B cell (primary cell): Measurements from ENCODE around the gene MMP11. TPM values are rescaled to one million over a fixed set of nuclear protein-coding genes. Genes with fewer than 3 reads are reported as not detected.
A peak's percentile ranks its signal among the peaks of the same experiment; 100 is the strongest.

Experiments used
- ATAC-seq: fragments of 200-7000 bp; cut with Tn5 transposase; one replicate; pipeline ENCODE4 v1.10.0; 2021; ENCODE audit warnings: low read depth, mild to moderate bottlenecking, moderate number of reproducible peaks, moderate library complexity
- CTCF ChIA-PET: fragments of 350-600 bp; sonication (Branson Sonifier 250); formaldehyde crosslinking; loops from one replicate; lab custom pipeline; 2021; ENCODE audit warnings: antibody characterized with exemption, inconsistent platforms; lab: Charles Lee
- POLR2A ChIA-PET: fragments of 350-600 bp; sonication (Branson Sonifier 250); formaldehyde crosslinking; loops from one replicate; lab custom pipeline; 2021; ENCODE audit warnings: antibody characterized with exemption; lab: Charles Lee
- DNase-seq: peaks from one replicate; pipeline ENCODE4 v3.0.0; 2013
- H2AFZ ChIP-seq: 2 replicates; pipeline ENCODE4 v1.6.1; 2012; ENCODE audit warnings: mild to moderate bottlenecking, low read depth, low read length; ENCODE audit not compliant: insufficient read depth, poor library complexity, severe bottlenecking
- H3K27ac ChIP-seq, 2 donors: 1 replicate in 1 of 2; 2 replicates in 1 of 2; pipeline ENCODE4 v1.5.1; 2012 to 2013; ENCODE audit warnings: low read length in 2 of 2, mild to moderate bottlenecking in 2 of 2, moderate library complexity in 1 of 2
- H3K27me3 ChIP-seq, 4 experiments: fragments of 200-600 bp in 1 of 4; sonication (generic) in 1 of 4; replicated peaks in 1 of 4; 1 replicate in 2 of 4; 2 replicates in 2 of 4; pipeline versions ENCODE4 v1.6.1 to v1.7.0; 2013 to 2016; ENCODE audit warnings: low read length in 3 of 4, mild to moderate bottlenecking in 2 of 4, mixed read lengths in 1 of 4, moderate library complexity in 1 of 4; ENCODE audit not compliant: insufficient read depth in 4 of 4, control insufficient read depth in 3 of 4; ENCODE audit errors: control extremely low read depth in 1 of 4
- H3K36me3 ChIP-seq, 2 experiments: replicated peaks in 1 of 2; 1 replicate in 1 of 2; 2 replicates in 1 of 2; pipeline versions ENCODE4 v1.6.1 to v1.7.1; 2013; ENCODE audit warnings: low read length in 1 of 2; ENCODE audit not compliant: insufficient read depth in 2 of 2, control insufficient read depth in 1 of 2; ENCODE audit errors: control extremely low read depth in 1 of 2, extremely low read depth in 1 of 2
- H3K4me1 ChIP-seq, 2 donors: fragments of 200-600 bp in 1 of 2; sonication (generic) in 1 of 2; 1 replicate in 1 of 2; 2 replicates in 1 of 2; pipeline versions ENCODE4 v1.5.1 to v1.6.1; 2013 to 2017; ENCODE audit warnings: low read length in 2 of 2; ENCODE audit not compliant: control insufficient read depth in 2 of 2, insufficient read depth in 2 of 2
- H3K4me2 ChIP-seq: replicated peaks from 2 replicates; pipeline ENCODE3; 2012; ENCODE audit warnings: mild to moderate bottlenecking, low read depth, low read length; ENCODE audit not compliant: poor library complexity, severe bottlenecking
- H3K4me3 ChIP-seq, 5 experiments: fragments of 200-600 bp in 1 of 5; sonication (generic) in 1 of 5; 1 replicate in 3 of 5; 2 replicates in 2 of 5; pipeline versions ENCODE4 v1.5.1 to v1.7.0; 2011 to 2016; ENCODE audit warnings: low read length in 4 of 5, mild to moderate bottlenecking in 4 of 5, low read depth in 2 of 5, control low read depth in 1 of 5, moderate library complexity in 1 of 5; ENCODE audit not compliant: insufficient read depth in 1 of 5; ENCODE audit errors: control extremely low read depth in 1 of 5, extremely low read depth in 1 of 5
- H3K79me2 ChIP-seq: fragments of 200-600 bp; sonication (generic); one replicate; pipeline ENCODE4 v1.6.0; 2016; ENCODE audit warnings: low read length; ENCODE audit not compliant: control insufficient read depth, insufficient read depth
- H3K9ac ChIP-seq: fragments of 200-600 bp; sonication (generic); 2 replicates; pipeline ENCODE4 v1.6.1; 2017; ENCODE audit warnings: mild to moderate bottlenecking, low read length, moderate library complexity
- H3K9me3 ChIP-seq, 3 donors: one replicate each; pipeline versions ENCODE4 v1.6.1 to v1.7.1; 2013; ENCODE audit warnings: low read length in 2 of 3; ENCODE audit not compliant: control insufficient read depth in 2 of 3, insufficient read depth in 1 of 3; ENCODE audit errors: control extremely low read depth in 1 of 3
- H4K20me1 ChIP-seq: 2 replicates; pipeline ENCODE4 v1.6.0; 2012; ENCODE audit warnings: mild to moderate bottlenecking, low read length; ENCODE audit not compliant: insufficient read depth, control insufficient read depth, poor library complexity, severe bottlenecking
- H3K27ac Mint-ChIP-seq: one replicate; pipeline ENCODE4 v1.8.0; 2021; ENCODE audit warnings: mixed read lengths
- H3K27me3 Mint-ChIP-seq: one replicate; pipeline ENCODE4 v1.8.0; 2021; ENCODE audit warnings: mixed read lengths
- H3K4me1 Mint-ChIP-seq: one replicate; pipeline ENCODE4 v1.8.0; 2021; ENCODE audit warnings: mixed read lengths
- H3K4me3 Mint-ChIP-seq: one replicate; pipeline ENCODE4 v1.8.0; 2021; ENCODE audit warnings: mixed read lengths
- H3K9me3 Mint-ChIP-seq: one replicate; pipeline ENCODE4 v1.8.0; 2022; ENCODE audit warnings: mixed read lengths; ENCODE audit not compliant: insufficient read depth
- CTCF ChIP-seq: fragments of 200-600 bp; IDR thresholded peaks from one replicate; pipeline ENCODE4 v1.8.0; 2022; ENCODE audit warnings: antibody characterized with exemption, mild to moderate bottlenecking
- EZH2 ChIP-seq: IDR thresholded peaks from 2 replicates; pipeline ENCODE4 v1.6.1; 2012; ENCODE audit warnings: borderline replicate concordance, low read depth, mild to moderate bottlenecking, moderate library complexity, low read length; ENCODE audit not compliant: insufficient read depth, poor library complexity, severe bottlenecking
- WGBS: methylation state at CpG from one replicate; pipeline ENCODE4 v1.1.5; 2013; ENCODE audit warnings: missing lambda C conversion rate; ENCODE audit not compliant: insufficient coverage; 5-methylcytosine and 5-hydroxymethylcytosine counted together
- intact Hi-C: fragments of 100-400 bp; cut with micrococcal nuclease; formaldehyde crosslinking; loops from one replicate; pipeline ENCODE4 v1.10.0; 2022
- polyA plus RNA-seq: library from polyadenylated mRNA; depleted of rRNA; stranded (reverse); fragments of >200 nt; gene quantifications from 2 replicates; pipeline ENCODE4 v1.2.3, GENCODE V29; 2012
- total RNA-seq, 2 donors: library from RNA; stranded (reverse); fragments of 120-200 nt in 1 of 2; gene quantifications; 1 replicate in 1 of 2; 2 replicates in 1 of 2; pipeline versions ENCODE4 v1.2.3 to v1.2.4, GENCODE V29; 2013 to 2022

MMP11 gene
- total and polyA plus RNA-seq, 2 donors (not counting 1 experiment from before 2014, with no cell fraction given) = 11.6 to 19.0 TPM

DNA sequence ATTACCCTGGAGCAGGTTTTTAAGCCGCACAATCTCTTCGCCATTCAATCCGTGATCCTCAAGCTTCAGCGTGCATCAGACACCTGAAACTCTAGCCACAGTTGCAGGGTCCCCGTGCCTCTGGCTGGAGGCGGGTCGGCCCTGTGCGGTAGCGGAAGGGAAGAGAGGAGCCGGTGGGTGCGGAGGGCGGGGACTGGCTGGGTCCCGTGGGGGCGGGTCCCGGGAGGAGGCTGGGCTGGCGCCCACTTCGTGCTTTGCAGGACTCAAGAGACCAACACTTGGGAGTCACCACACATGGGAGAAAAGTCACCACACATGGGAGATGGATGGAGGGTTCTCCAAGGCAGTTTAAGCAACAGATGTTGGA is 9.1 kb upstream of the MMP11 start:
- H3K4me2 ChIP-seq = peak overlapping the region; percentile 92
- POLR2A ChIA-PET = interaction anchor here (0.5 to 14.3 kb wide), 3 partner anchors 11 to 248 kb away, joined by 3 to 174 read pairs (median 4); partner anchors contain the start of genes CABIN1, SLC2A11, VPREB3 and ZNF70

More for the DNA sequence above, 9.1 kb upstream of the MMP11 start:
- DNase-seq (peak; percentile 61), ATAC-seq (peak; percentile 45)
- peaks cover 20% of the 10 kb centered on the region for H3K79me2 ChIP-seq
- Mint-ChIP-seq H3K4me3 (peak overlapping the region; percentile 86), H3K9me3 (no peaks in the 10 kb centered on the region), H3K27ac (peak overlapping the region; percentile 84), H3K27me3 (no peaks in the 10 kb centered on the region), H3K4me1 (peaks cover 54% of the 10 kb centered on the region)
- H2AFZ ChIP-seq = peak overlapping the region; percentile 78
- WGBS = 12% methylated on average over 17 of the region's 17 CpGs
- H3K9ac ChIP-seq = peak overlapping the region; percentile 61
- intact Hi-C loops = loop anchor here (1.0 kb wide), 1 partner anchor 11 kb away; no protein-coding TSS in a partner anchor
- H3K36me3 ChIP-seq = no peaks in the 10 kb centered on the region
- H3K9me3 ChIP-seq = no peaks in the 10 kb centered on the region
- CTCF ChIA-PET = interaction anchor here (1.0 to 12.8 kb wide), 3 partner anchors 9 to 86 kb away, joined by 3 to 188 read pairs (median 4); partner anchors contain the start of genes VPREB3 and ZNF70
- peaks cover 14% of the 10 kb centered on the region for H4K20me1 ChIP-seq
- peaks cover 37 to 54% of the 10 kb centered on the region in 2 donors for H3K4me1 ChIP-seq
- peak overlapping the region; percentile 30 to 65 (median 50) for H3K4me3 ChIP-seq
- TF ChIP-seq EZH2 = no peak
- no peak for TF ChIP-seq CTCF
- H3K27ac ChIP-seq = peak overlapping the region; percentile 34 to 73
- no peaks in the 10 kb centered on the region for H3K27me3 ChIP-seq
